SH-SY5Y (cell line): Measurements from ENCODE around the gene TBXAS1.

Experiments used
- GATA2 ChIP-seq: IDR thresholded peaks from 2 replicates; pipeline ENCODE4 v1.6.1; 2011; ENCODE audit warnings: mild to moderate bottlenecking, low read depth, low read length
- GATA3 ChIP-seq: IDR thresholded peaks from 2 replicates; pipeline ENCODE4 v1.6.1; 2011; ENCODE audit warnings: low read depth, mild to moderate bottlenecking, low read length, moderate library complexity

- TF ChIP-seq GATA3 (no peak), GATA2 (no peak)
These were observed 24.5 kb upstream of the TBXAS1 start for GRCh38 chr7:139804571-139804970.
